Panc1 (cell line): ENCODE data around the gene DPP9.

Experiments used
- CTCF ChIP-seq: fragments of 450-650 bp; IDR thresholded peaks from 2 replicates; pipeline ENCODE4 v1.5.1; 2017; ENCODE audit warnings: mild to moderate bottlenecking
- POLR2AphosphoS5 ChIP-seq: IDR thresholded peaks from 2 replicates; pipeline ENCODE4 v1.6.1; 2012; ENCODE audit warnings: mild to moderate bottlenecking, low read depth, low read length, moderate library complexity
- REST ChIP-seq, 2 experiments: IDR thresholded peaks; 2 replicates each; pipeline ENCODE4 v1.6.1; 2011 to 2012; ENCODE audit warnings: low read depth in 2 of 2, control low read depth in 1 of 2, low read length in 1 of 2, mild to moderate bottlenecking in 1 of 2, moderate library complexity in 1 of 2; ENCODE audit not compliant: insufficient read depth in 1 of 2
- SIN3A ChIP-seq: IDR thresholded peaks from 2 replicates; pipeline ENCODE4 v1.6.1; 2012; ENCODE audit warnings: low read depth, mild to moderate bottlenecking, low read length, moderate library complexity, borderline replicate concordance; ENCODE audit not compliant: insufficient read depth
- TCF7L2 ChIP-seq: IDR thresholded peaks from 2 replicates; pipeline ENCODE4 v1.6.1; 2011; ENCODE audit warnings: mild to moderate bottlenecking, low read depth, low read length, inconsistent platforms

GRCh38 chr19:4742723-4743646 lies 19.3 kb upstream of the DPP9 start:
- TF ChIP-seq CTCF (no peak), REST (IDR thresholded peaks at IDR 0.05; ENCODE audit: insufficient read depth in 1 of 2, low read depth in 2 of 2, low read length in 1 of 2) (no peak), POLR2AphosphoS5 (no peak), SIN3A (no peak), TCF7L2 (no peak)
